ENCODE data around the gene CACNA1H. TPM values are rescaled to one million over a fixed set of nuclear protein-coding genes. Genes with fewer than 3 reads are reported as not detected.
A peak's percentile ranks its signal among the peaks of the same experiment; 100 is the strongest.
"Not testable (repeated sequence)": the region's sequence is repeated elsewhere in the genome, so short reads cannot be mapped to it uniquely, and the experiment has no call there.

Gene CACNA1H
- total RNA-seq, 1 donor from 2014 or later = 36.2 TPM

GRCh38 chr16:1174477-1175357 lies 21.8 kb downstream of the CACNA1H start:
- no peak for DNase-seq (ENCODE audit: low read depth)

DNA sequence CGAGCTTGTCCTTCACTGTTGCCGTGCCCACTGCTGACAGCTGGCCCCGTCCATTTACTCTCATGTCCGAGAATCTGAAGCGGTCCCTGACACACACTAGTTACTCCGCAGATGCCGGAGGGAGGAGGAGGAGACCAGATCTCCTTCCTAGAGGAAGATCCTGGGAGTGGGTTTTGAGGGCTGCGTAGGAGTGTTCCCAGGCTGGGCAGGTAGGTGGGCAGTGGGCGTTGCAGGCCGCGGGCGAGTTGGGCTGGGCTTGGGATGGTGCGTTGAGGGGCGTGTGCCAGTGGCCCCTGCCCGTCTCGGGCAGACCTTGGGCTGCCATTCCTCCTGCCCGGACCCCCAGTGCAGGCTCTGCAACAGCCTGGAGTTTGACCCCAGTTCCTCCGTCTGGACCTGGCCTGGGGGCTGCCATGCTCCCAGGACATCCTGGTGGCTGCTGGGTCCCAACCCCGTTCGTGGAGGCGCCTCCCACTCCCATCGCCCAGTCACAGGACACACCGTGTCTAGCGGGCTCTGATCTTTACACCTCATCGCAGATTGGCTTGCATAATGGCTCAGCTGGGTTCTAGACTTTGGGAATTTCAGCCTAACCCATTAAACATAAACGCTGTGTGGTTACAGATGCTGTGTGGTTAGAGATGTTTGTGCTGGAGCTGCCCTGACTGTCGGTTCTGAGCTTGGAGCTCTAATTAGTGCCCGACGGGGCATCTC lies 22.8 kb downstream of the CACNA1H start:
- peak; percentile 47 for DNase-seq (ENCODE audit: low read depth)

GRCh38 chr16:1176280-1176897 lies 23.5 kb downstream of the CACNA1H start:
- no peak for DNase-seq (ENCODE audit: low read depth)

DNA sequence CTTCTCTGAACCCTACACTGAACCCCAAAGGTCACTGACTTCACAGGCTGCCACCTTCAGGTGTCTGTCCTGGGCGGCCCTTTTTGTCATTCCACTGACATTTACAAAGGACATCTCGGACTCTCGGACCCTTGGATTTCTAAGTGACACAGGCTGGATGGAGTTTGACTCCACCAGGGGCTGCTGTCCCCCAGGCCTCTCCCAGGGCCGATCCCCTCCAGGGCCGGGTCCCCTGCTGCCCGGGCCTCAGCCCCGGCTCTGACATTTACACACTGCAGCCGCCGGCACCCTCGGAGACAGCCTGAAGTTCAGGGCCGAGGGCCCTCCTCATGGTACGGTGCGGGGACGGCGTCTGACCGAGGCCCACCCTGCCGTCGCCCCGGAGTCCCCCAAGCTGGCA lies 24.1 kb downstream of the CACNA1H start:
- DNase-seq (ENCODE audit: low read depth) = no peak

DNA sequence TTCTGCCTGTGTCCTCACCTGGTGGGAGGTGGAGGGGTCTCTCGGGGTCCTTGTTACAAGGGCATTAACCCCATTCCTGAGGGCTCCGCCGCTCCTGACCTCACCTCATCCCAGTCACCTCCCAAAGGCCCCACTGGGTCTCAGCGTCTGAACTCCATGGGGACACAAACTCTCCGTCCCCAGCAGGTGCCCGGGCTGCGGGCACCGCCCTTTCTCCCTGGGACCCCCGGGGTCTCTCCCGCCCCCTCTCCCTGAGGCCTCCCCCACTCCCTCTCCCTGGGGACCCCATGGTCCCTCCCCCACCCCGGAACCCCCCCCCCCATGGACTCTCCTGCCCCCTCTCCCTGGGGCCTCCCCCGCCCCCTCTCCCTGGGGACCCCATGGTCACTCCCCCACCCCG lies 24.8 kb downstream of the CACNA1H start:
- no peak for DNase-seq (ENCODE audit: low read depth)

- no peak for DNase-seq (ENCODE audit: low read depth)
These were observed 25.5 kb downstream of the CACNA1H start for GRCh38 chr16:1178295-1178910.

GRCh38 chr16:1180549-1181403 lies 27.9 kb downstream of the CACNA1H start:
- no peak for DNase-seq (ENCODE audit: low read depth)

DNA sequence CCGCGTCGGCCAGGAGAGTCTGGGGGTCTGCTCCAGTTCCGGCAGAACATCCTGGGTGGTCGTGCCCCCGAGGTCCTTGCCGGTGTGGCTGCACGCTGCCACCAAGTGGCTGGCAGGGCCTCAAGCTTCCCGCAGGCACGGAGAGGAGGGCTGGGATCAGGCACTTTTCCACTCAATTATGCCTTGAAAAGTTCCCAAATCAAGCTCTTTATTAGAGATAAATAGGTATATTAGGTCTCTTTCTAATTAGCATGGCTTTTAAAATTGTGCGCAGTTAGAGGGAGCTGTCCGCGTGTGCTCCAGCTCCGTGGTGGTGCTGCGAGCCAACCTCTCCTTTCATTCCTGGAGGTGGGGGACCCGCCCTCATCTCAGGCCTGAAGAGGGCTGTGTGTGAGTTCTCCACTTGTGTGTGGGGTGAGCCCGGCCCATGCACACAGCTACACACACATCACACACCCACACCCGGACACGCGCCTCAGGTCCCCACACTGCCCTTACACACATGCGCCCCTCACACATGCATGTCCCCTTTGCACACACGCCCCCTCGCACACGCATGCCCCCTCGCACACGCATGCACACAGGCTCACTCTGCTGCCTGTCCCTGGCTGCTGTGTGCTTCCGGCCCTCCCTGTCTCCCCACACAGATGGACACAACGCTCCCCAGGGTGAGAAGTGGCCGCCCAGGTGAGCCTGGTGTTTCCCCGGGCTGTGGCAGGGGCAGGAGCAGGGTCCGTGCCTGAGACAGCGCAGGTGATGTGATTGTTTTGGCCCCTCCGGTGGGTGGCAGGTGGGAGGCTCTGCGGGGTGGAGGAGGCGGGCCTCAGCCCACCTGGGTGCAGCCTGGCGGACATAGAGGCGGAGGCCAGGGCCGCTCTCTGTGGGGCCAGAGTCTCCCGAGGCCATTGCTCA lies 28.8 kb downstream of the CACNA1H start:
- no peak for DNase-seq (ENCODE audit: low read depth)

- DNase-seq (ENCODE audit: low read depth) = peak; percentile 87
These were observed 29.4 kb downstream of the CACNA1H start for GRCh38 chr16:1182316-1182671.

GRCh38 chr16:1182950-1183907 lies 30.3 kb downstream of the CACNA1H start:
- DNase-seq (ENCODE audit: low read depth) = peak; percentile 55

GRCh38 chr16:1184156-1184868 lies 31.4 kb downstream of the CACNA1H start:
- peak; percentile 40 for DNase-seq (ENCODE audit: low read depth)

- DNase-seq (ENCODE audit: low read depth) = no peak
These were observed 32.1 kb downstream of the CACNA1H start for GRCh38 chr16:1184980-1185379.

DNA sequence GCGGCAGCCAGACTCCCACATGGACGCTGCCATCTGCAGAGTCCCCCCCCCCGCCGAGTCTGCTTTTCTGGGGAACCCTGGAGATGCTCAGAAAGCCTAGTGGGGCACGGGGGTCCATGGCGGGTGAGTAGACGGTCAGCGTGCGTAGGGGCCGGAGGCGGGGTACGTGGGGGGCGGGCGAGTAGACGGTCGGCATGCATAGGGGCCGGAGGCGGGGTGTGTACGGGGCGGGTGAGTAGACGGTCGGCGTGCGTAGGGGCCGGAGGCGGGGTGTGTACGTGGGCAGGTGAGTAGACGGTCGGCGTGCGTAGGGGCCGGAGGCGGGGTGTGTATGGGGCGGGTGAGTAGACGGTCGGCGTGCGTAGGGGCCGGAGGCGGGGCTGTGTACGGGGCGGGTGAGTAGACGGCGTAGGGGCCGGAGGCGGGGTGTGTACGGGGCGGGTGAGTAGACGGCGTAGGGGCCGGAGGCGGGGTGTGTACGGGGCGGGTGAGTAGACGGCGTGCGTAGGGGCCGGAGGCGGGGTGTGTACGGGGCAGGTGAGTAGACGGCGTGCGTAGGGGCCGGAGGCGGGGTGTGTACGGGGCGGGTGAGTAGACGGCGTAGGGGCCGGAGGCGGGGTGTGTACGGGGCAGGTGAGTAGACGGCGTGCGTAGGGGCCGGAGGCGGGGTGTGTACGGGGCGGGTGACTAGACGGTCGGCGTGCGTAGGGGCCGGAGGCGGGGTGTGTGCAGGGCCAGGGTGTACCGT lies 32.7 kb downstream of the CACNA1H start:
- not testable (repeated sequence) for DNase-seq (ENCODE audit: low read depth)

GRCh38 chr16:1188432-1189189 lies 35.7 kb downstream of the CACNA1H start:
- DNase-seq (ENCODE audit: low read depth) = no peak

DNA sequence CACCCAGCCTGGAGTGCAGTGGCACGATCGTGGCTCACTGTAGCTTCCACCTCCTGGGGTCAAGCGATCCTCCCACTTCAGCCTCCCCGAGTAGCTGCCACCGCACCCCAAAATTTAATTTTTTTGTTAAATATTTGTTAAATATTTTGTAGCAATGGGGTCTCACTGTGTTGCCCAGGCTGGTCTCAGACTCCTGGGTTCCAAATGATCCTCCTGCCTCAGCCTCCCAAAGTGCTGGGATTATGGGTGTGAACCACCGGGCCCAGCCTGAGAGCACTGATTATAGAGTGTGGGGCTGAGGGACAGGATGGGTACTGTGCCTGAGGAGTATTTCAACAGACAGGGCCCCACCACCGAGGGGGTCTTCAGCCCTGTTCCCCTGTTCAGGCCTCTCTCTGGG lies 36.5 kb downstream of the CACNA1H start:
- DNase-seq (ENCODE audit: low read depth) = no peak

DNA sequence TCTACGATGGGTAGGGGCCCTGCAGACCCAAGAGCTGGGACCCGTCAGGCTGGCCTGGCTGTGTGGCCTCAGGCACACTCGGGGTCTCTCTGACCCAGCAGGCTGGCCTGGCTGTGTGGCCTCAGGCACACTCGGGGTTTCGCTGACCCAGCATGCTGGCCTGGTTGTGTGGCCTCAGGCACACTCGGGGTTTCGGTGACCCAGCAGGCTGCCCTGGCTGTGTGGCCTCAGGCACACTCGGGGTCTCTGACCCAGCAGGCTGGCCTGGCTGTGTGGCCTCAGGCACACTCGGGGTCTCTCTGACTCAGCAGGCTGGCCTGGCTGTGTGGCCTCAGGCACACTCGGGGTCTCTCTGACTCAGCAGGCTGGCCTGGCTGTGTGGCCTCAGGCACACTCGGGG lies 37.9 kb downstream of the CACNA1H start:
- DNase-seq (ENCODE audit: low read depth) = not testable (repeated sequence)
